PFSK-1 (cell line): ENCODE results near the gene GAS7.

Experiments
- FOXP2 ChIP-seq: optimal IDR thresholded peaks from 2 replicates; pipeline ENCODE3; 2011; ENCODE audit warnings: borderline replicate concordance, control low read depth, inconsistent platforms; ENCODE audit not compliant: insufficient read depth; ENCODE audit errors: extremely low read length, extremely low read depth
- POLR2AphosphoS5 ChIP-seq: IDR thresholded peaks from 2 replicates; pipeline ENCODE4 v1.6.1; 2012; ENCODE audit warnings: low read depth, mild to moderate bottlenecking, control low read depth, low read length, moderate library complexity
- SIN3A ChIP-seq: IDR thresholded peaks from 2 replicates; pipeline ENCODE4 v1.6.1; 2012; ENCODE audit warnings: mild to moderate bottlenecking, low read length, moderate library complexity, borderline replicate concordance; ENCODE audit not compliant: insufficient read depth
- TAF1 ChIP-seq: IDR thresholded peaks from 2 replicates; pipeline ENCODE4 v1.6.1; 2012; ENCODE audit warnings: low read length, control low read depth, borderline replicate concordance; ENCODE audit not compliant: insufficient read depth
- TF ChIP-seq, protein P1 (sequence below), 2 experiments: IDR thresholded peaks; 2 replicates each; pipeline versions ENCODE4 v1.6.1 to v1.8.0; 2011 to 2012; ENCODE audit warnings: low read depth in 2 of 2, low read length in 2 of 2, control low read depth in 1 of 2, inconsistent platforms in 1 of 2, mild to moderate bottlenecking in 1 of 2, moderate library complexity in 1 of 2; ENCODE audit not compliant: insufficient read depth in 1 of 2

DNA sequence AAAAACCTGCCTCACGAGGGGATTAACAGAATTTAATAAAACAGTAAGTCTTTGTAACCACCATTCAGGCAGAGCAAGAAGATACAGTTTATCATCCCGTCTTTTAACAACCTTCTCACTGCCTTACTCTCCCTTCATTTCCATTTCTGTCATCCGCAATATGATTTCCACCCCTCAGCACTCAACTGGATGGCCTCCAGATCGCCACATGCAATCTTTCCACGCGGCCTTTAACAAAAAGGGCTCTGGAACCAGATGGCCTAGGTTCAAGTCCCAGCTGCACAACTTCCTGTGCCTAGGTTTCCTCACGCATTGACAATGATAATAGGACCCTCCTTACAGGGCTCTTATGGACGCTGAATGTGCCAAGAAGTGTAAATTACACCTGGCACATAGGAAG, 103.6 kb downstream of the GAS7 start:
- TF ChIP-seq POLR2AphosphoS5 (no peak), TAF1 (no peak), SIN3A (no peak), FOXP2 (no peak)
- TF ChIP-seq, protein P1, sequence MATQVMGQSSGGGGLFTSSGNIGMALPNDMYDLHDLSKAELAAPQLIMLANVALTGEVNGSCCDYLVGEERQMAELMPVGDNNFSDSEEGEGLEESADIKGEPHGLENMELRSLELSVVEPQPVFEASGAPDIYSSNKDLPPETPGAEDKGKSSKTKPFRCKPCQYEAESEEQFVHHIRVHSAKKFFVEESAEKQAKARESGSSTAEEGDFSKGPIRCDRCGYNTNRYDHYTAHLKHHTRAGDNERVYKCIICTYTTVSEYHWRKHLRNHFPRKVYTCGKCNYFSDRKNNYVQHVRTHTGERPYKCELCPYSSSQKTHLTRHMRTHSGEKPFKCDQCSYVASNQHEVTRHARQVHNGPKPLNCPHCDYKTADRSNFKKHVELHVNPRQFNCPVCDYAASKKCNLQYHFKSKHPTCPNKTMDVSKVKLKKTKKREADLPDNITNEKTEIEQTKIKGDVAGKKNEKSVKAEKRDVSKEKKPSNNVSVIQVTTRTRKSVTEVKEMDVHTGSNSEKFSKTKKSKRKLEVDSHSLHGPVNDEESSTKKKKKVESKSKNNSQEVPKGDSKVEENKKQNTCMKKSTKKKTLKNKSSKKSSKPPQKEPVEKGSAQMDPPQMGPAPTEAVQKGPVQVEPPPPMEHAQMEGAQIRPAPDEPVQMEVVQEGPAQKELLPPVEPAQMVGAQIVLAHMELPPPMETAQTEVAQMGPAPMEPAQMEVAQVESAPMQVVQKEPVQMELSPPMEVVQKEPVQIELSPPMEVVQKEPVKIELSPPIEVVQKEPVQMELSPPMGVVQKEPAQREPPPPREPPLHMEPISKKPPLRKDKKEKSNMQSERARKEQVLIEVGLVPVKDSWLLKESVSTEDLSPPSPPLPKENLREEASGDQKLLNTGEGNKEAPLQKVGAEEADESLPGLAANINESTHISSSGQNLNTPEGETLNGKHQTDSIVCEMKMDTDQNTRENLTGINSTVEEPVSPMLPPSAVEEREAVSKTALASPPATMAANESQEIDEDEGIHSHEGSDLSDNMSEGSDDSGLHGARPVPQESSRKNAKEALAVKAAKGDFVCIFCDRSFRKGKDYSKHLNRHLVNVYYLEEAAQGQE (IDR thresholded peaks at IDR 0.05; ENCODE audit: insufficient read depth in 1 of 2, low read depth in 2 of 2, low read length in 2 of 2), result no peak
